ENCODE data around the gene OR10A5.

Gene OR10A5

DNA sequence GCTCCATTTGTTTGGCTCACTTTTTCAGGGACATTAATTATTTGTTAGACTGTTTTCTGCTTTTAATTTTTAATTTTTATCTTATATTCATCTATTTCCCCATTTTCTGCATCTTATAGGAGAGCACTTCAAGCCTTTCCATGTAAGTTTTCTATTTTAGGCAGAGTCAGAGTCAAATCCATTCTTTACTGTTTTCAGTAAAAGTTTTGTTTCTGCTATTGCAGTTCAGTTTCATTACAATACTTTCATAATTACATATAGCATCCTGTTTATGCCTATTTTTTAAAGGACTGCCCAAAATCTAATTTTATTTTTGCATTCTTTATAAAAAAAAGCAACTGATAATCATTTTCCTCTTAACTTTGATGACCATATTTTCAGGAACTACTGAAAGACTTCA lies 3.8 kb upstream of the OR10A5 start:
- no peaks in the 10 kb centered on the region for H3F3A ChIP-seq (ENCODE audit: insufficient read depth, low read length)
- no peaks in the 10 kb centered on the region for H3K9me3 ChIP-seq (ENCODE audit: low read length)
- H3K4me1 ChIP-seq (ENCODE audit: insufficient read depth, low read length, severe bottlenecking) = no peaks in the 10 kb centered on the region
- no peaks in the 10 kb centered on the region for H3K36me3 ChIP-seq (ENCODE audit: insufficient read depth, low read length)
- H3K27ac ChIP-seq (ENCODE audit: low read depth, low read length, poor library complexity, severe bottlenecking) = no peak overlapping the region
- H3K4me3 ChIP-seq (ENCODE audit: low read depth, low read length, poor library complexity, severe bottlenecking) = no peak overlapping the region
- no peaks in the 10 kb centered on the region for H4K20me1 ChIP-seq (ENCODE audit: insufficient read depth, low read length)
- no peak overlapping the region for H3K4me2 ChIP-seq (ENCODE audit: low read length)
- H2AFZ ChIP-seq (ENCODE audit: low read length) = no peak overlapping the region
- no peaks in the 10 kb centered on the region for H3K79me2 ChIP-seq (ENCODE audit: insufficient read depth, low read length)
- H3K9ac ChIP-seq (ENCODE audit: low read length) = no peak overlapping the region
- TF ChIP-seq EZH2 (IDR thresholded peaks at IDR 0.05; ENCODE audit: borderline replicate concordance, low read length) = no peak
- no peak for TF ChIP-seq CTCF (IDR thresholded peaks at IDR 0.05; ENCODE audit: low read length)
- H3K9me2 ChIP-seq (ENCODE audit: low read depth, low read length) = no peaks in the 10 kb centered on the region
- no peaks in the 10 kb centered on the region for H3K27me3 ChIP-seq (ENCODE audit: insufficient read depth, low read length)

DNA sequence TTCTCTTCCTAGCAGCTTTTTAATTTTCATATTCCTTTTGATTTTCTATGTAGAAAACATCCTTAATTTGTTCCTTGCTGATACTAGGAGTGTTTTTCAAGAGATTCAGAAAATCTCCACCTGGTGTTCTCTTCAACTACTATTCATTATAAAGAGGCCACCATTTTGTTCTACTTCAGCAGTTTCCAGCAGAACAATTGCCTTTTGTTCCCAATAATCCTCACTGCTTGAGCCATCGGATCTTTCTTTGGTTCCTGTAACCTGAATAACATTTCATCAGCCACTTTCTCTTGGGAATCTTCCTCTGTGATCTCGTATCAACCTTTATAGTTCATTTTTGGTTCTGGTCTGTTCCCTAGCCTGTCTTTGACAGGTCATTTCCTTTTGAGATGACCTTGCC lies 1.8 kb upstream of the OR10A5 start:
- no peak for TF ChIP-seq CTCF (IDR thresholded peaks at IDR 0.05; ENCODE audit: low read length)
- no peak for TF ChIP-seq EZH2 (IDR thresholded peaks at IDR 0.05; ENCODE audit: borderline replicate concordance, low read length)
- Histone ChIP-seq H3K79me2 (ENCODE audit: insufficient read depth, low read length) (no peaks in the 10 kb centered on the region), H4K20me1 (ENCODE audit: insufficient read depth, low read length) (no peaks in the 10 kb centered on the region), H3K27ac (ENCODE audit: low read depth, low read length, poor library complexity, severe bottlenecking) (no peak overlapping the region), H3K4me2 (ENCODE audit: low read length) (no peak overlapping the region), H3K9ac (ENCODE audit: low read length) (no peak overlapping the region), H3K4me1 (ENCODE audit: insufficient read depth, low read length, severe bottlenecking) (no peaks in the 10 kb centered on the region), H3F3A (ENCODE audit: insufficient read depth, low read length) (no peaks in the 10 kb centered on the region), H3K4me3 (ENCODE audit: low read depth, low read length, poor library complexity, severe bottlenecking) (no peak overlapping the region), H3K36me3 (ENCODE audit: insufficient read depth, low read length) (no peaks in the 10 kb centered on the region), H3K27me3 (ENCODE audit: insufficient read depth, low read length) (no peaks in the 10 kb centered on the region), H3K9me3 (ENCODE audit: low read length) (no peaks in the 10 kb centered on the region), H3K9me2 (ENCODE audit: low read depth, low read length) (no peaks in the 10 kb centered on the region), H2AFZ (ENCODE audit: low read length) (no peak overlapping the region)

GRCh38 chr11:6844356-6844755 lies 1.1 kb upstream of the OR10A5 start:
- no peak for TF ChIP-seq EZH2 (IDR thresholded peaks at IDR 0.05; ENCODE audit: borderline replicate concordance, low read length)
- no peak for TF ChIP-seq CTCF (IDR thresholded peaks at IDR 0.05; ENCODE audit: low read length)
- H3K4me3 ChIP-seq (ENCODE audit: low read depth, low read length, poor library complexity, severe bottlenecking) = no peak overlapping the region
- no peaks in the 10 kb centered on the region for H3K9me3 ChIP-seq (ENCODE audit: low read length)
- H3K27me3 ChIP-seq (ENCODE audit: insufficient read depth, low read length) = no peaks in the 10 kb centered on the region
- H3K4me1 ChIP-seq (ENCODE audit: insufficient read depth, low read length, severe bottlenecking) = no peaks in the 10 kb centered on the region
- H3K79me2 ChIP-seq (ENCODE audit: insufficient read depth, low read length) = no peaks in the 10 kb centered on the region
- H2AFZ ChIP-seq (ENCODE audit: low read length) = no peak overlapping the region
- H3K9ac ChIP-seq (ENCODE audit: low read length) = no peak overlapping the region
- H4K20me1 ChIP-seq (ENCODE audit: insufficient read depth, low read length) = no peaks in the 10 kb centered on the region
- no peaks in the 10 kb centered on the region for H3K36me3 ChIP-seq (ENCODE audit: insufficient read depth, low read length)
- no peaks in the 10 kb centered on the region for H3K9me2 ChIP-seq (ENCODE audit: low read depth, low read length)
- no peaks in the 10 kb centered on the region for H3F3A ChIP-seq (ENCODE audit: insufficient read depth, low read length)
- no peak overlapping the region for H3K27ac ChIP-seq (ENCODE audit: low read depth, low read length, poor library complexity, severe bottlenecking)
- H3K4me2 ChIP-seq (ENCODE audit: low read length) = no peak overlapping the region
